Fibroblast of villous mesenchyme (primary cell): ENCODE results near the gene HOXC11. TPM values are rescaled to one million over a fixed set of nuclear protein-coding genes. Genes with fewer than 3 reads are reported as not detected.

Experiments used
- DNase-seq: peaks from one replicate; pipeline ENCODE4 v3.0.0-alpha.2; 2010; ENCODE audit warnings: low read depth
- H3K4me3 ChIP-seq: 2 replicates; pipeline ENCODE4 v1.5.1; 2011; ENCODE audit warnings: low read depth, mild to moderate bottlenecking, low read length
- total RNA-seq: library from RNA; depleted of rRNA; stranded (reverse); fragments of >200 nt; gene quantifications from 2 replicates; pipeline ENCODE4 v1.2.3, GENCODE V29; 2012
- TF ChIP-seq, protein P1 (sequence below): IDR thresholded peaks from 2 replicates; pipeline ENCODE4 v1.5.1; 2012; ENCODE audit warnings: low read depth, mild to moderate bottlenecking, low read length; ENCODE audit not compliant: insufficient read depth

HOXC11 gene
- total RNA-seq, 1 donor: 0.86 TPM

DNA sequence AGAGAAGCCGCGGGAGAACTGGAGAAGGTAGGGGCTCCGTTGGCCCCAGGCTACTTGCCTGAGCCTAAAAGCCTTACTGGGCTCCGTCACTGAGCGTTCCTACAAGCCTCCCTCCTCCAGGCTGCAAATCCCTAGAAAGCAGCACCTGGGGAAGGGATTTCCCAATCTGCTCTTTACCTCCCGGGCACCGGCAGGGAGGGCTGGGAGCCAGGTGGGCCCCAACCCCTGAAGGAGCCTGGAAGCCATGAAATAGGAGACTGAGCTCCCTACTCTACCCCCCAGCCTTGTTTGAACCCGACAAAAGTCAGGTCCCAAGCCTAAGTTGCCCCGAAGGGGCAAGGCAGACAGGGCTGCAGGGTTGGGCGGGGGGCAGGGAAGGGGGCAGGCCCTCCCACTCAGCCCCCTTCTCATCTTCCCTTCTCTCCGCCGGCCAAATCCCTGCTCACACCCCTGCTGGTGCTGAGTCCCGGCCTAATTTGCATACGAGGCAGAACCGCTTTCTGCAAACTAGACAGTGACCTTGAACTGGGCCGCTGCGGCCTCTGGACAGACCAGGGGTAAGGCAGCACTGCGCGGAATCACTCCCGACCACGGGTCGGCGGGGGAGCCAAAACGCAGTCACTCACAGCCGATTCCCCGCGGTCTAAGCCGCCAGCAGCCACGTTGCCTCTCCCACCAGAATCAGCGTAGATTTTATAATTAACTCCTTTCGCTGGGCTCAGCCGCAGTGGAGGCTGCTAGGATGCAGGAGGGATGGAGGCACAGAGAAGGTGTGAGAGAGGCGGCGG lies 21.9 kb upstream of the HOXC11 start:
- TF ChIP-seq, protein P1, sequence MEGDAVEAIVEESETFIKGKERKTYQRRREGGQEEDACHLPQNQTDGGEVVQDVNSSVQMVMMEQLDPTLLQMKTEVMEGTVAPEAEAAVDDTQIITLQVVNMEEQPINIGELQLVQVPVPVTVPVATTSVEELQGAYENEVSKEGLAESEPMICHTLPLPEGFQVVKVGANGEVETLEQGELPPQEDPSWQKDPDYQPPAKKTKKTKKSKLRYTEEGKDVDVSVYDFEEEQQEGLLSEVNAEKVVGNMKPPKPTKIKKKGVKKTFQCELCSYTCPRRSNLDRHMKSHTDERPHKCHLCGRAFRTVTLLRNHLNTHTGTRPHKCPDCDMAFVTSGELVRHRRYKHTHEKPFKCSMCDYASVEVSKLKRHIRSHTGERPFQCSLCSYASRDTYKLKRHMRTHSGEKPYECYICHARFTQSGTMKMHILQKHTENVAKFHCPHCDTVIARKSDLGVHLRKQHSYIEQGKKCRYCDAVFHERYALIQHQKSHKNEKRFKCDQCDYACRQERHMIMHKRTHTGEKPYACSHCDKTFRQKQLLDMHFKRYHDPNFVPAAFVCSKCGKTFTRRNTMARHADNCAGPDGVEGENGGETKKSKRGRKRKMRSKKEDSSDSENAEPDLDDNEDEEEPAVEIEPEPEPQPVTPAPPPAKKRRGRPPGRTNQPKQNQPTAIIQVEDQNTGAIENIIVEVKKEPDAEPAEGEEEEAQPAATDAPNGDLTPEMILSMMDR: no peak
- no peak for DNase-seq
- H3K4me3 ChIP-seq: no peak overlapping the region

DNA sequence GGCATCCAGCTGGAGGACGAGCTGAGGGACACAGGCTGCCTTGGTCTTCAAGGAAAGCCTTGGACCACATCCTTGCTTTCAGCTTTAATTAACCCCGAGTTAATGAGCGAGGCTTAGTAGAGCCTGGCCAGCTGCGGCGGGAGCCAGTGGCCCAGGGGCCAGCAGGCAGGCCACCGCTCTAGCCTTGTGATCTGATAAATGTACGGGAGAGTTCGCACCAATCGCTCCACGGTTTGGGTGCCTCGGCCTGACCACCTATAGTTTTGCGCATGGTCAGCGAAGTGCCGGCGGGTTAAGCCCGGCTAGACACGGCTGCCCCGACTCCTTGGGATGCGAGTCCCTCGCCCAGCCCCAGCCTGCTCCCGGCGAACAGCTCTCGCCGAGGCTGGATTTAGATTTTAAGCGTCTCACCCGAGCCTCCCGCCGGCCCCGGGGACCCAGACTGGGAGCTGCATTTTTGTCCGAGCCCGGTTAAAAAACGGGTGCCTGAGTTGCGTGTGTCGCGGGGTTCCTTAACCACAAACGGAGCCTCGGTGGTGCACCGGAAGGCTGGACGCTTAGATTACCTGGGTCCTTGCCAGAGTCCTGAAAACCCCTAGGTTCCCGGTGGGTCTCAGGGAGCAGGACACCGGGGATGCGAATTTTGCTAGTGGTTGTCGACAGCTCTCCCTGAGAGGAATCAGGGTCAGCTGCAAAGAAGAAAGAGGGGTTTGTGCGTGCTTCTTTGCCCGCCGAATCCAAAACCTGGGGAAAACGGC lies 21.2 kb upstream of the HOXC11 start:
- H3K4me3 ChIP-seq: no peak overlapping the region
- TF ChIP-seq, protein P1: no peak
- DNase-seq: no peak

DNA sequence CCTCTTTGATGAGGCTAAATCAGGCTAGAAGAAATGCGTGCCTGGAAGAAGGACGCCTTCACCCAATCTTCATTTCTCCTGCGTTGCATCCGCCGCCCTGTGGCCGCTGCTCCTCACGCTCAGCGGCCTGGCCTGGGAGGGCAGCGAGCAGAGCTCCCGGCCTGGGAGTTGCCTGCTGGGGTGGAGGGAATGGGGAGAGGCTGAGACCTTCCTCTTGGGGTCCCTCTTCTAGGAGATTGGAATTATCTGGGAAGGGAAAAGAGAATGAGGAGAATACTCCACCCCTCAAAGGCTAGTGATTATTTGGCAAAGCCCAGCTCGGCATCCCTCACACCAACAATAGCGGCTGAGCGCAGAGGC lies 20.6 kb upstream of the HOXC11 start:
- DNase-seq: no peak
- TF ChIP-seq, protein P1: no peak
- no peak overlapping the region for H3K4me3 ChIP-seq

DNA sequence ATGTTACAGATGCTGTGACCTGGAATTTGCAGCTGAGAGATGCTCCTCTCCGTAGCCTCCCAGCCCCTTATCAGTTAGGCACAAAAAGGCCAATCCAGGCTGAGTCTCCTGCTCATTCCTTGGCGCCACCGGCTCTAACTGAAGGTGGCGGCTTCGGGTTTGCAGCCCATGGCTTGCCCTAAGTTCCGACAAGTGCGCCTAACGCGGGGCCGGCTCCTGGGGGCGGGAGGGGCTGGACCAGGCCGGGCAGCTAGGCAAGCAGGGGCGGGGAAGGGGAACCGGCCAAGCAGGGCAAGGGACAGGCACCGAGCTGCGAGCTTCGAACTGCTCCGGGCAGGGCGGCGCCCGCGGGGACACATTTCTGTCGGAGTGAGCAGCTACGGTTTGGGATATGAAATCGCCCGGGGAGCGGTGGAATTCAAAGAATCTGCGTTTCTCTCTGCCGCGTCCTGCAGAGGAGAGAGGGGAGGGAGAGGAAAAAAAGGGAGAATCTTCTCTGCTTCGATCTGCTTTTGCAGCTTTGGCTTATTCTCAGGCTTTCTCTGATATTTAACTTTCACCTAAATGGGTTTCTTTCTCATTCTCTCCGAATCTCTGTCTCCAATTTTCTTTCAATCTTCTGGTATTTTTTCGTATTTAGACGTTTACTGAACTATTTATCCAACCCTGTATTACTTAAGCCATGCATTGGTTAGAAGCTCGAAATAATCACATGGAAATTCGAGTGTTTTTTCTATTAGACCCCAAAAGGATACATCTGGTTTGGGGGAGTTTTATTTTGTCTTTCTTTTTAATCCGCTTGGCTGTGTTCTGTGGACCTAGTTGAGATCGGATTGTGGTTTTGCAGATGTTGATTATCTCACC lies 19.8 kb upstream of the HOXC11 start:
- H3K4me3 ChIP-seq: no peak overlapping the region
- DNase-seq: no peak
- TF ChIP-seq, protein P1: no peak

DNA sequence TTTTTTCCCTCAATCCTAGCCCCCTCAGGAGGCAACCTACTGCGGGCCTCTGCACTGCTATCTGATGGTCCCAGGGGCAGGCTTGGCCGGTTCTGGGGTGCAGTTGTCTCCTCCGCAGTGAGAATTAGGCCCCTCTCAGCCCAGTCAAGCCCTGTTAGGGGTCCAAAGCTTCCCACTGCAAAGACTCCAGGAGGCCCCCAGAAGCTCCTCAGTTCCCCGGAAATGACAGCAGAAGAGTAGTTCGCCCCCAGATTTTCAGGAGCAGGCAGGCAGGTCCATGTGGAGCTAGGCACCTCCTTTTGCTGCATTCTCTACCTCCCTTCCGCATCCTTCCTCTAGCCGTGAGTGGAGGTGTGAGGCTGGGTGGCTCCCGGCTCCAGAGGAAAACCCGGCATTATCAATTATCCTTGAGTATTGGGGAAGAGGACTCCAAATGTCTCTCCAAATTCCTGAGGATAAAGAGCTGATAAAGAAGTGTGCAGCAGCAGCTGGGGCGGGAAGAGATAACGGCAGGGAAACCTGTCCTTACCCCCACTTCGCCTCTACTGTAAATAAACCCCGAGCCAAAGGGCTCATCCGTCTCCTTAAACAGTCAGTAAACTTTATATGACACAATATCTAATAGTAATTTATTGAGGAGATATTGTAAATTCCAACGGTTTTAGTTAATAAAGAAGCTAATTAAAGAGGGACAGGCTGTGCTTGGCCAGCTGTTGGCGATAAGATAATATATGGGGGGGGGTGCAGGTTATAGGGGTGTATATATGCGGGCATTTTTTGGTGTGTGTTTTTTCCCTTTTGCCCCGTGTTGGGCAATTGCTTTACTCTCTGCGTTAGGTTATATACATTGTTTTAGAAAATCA lies 18.9 kb upstream of the HOXC11 start:
- TF ChIP-seq, protein P1: no peak
- no peak overlapping the region for H3K4me3 ChIP-seq
- no peak for DNase-seq

DNA sequence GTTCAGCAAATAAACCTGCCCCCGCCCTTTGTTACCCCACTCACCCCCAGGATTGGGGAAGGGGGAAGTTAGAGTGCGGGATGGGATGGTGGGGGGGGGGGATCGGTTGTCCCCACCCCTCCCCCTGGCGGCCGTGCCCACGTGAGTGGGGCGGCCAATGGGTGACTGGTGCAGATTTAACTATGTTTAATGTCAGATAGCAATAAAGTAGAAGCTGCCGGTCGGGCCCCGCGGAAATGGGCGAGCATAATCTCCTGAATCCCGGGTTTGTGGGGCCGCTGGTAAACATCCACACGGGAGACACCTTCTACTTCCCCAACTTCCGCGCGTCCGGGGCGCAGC lies 18.3 kb upstream of the HOXC11 start, which contains the start of gene HOXC12:
Gene HOXC12 (plus strand): TSS at position 210 of the 342 bp plus-strand sequence. CDS start 27 bp downstream, at position 237.
- H3K4me3 ChIP-seq: no peak within 1 kb of the TSS
- TF ChIP-seq, protein P1: no peak
- DNase-seq: no peak
